GM19467 (cell line): ENCODE data around the gene LRRC31.

ENCODE experiments used
- ATAC-seq: cut with Tn5 transposase; IDR thresholded peaks from one replicate; pipeline ENCODE4 v1.9.1; 2021; ENCODE audit warnings: mild to moderate bottlenecking, moderate library complexity; ENCODE audit not compliant: unreplicated experiment

The LRRC31 gene

DNA sequence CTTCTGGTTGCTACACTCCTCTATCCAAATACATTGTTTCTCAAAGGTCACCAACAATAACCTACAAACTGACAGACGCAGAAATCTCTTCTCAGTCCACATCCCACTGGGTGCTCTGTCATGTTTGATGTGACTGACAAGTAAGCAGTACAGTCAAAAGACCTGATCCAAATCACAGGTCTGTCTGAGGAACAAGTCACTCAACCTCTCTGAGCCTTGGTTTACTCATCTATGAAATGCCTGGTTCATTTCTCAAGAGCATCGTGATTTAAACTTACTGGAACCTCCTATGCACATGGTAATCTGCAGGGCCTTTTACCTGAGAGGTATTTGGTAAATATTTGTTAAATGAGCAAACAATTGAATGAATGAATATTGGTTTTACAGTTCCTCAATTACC is 5.5 kb downstream of the LRRC31 start:
- no peak for ATAC-seq

DNA sequence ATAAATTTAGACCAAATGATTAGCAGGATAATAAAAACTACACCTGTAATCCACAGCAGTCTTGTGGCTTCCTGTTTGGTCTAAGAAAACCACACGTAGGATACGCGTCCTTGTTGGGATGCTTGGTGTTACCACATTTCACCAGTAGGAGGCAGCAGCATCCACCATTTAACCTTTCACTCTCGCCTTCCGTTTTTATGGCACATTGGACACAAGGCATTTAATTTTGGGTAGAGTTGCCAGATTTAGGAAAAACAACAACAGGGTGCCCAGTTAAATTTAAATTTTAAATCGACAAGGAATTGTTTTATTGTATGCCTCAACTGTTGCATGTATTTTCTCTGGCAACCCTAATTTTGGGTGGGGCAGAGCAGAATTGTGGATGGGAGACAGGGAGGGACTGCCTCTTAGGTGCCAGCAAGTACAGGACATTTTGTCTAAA is 6.3 kb downstream of the LRRC31 start:
- ATAC-seq: peak; percentile 43

- ATAC-seq: no peak
Measured at GRCh38 chr3:169861871-169862270, 7.9 kb downstream of the LRRC31 start.

DNA sequence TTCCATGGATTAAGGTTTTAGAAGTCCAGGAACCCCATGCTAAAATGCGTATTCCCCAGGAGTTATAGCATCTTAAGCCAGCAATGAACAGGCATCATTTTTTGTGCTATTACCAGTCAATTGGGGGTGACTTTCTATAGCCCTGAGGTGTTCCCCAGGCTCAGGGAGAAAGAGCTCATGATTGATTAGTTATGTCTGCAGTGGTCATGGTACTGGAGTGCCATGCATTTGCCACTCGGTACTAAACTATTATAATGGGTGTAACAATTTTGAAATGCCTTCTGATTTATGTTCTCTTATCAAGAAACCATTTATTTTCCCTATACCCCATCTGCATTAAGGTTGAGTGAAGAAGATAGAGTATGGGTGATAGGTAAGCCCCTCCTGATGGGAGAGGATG is 11.9 kb downstream of the LRRC31 start:
- no peak for ATAC-seq

GRCh38 chr3:169855514-169855913 is 14.2 kb downstream of the LRRC31 start:
- no peak for ATAC-seq

GRCh38 chr3:169850618-169851017 is 19.1 kb downstream of the LRRC31 start:
- no peak for ATAC-seq

GRCh38 chr3:169848741-169849140 is 21.0 kb downstream of the LRRC31 start:
- no peak for ATAC-seq

GRCh38 chr3:169847896-169848295 is 21.8 kb downstream of the LRRC31 start:
- no peak for ATAC-seq

DNA sequence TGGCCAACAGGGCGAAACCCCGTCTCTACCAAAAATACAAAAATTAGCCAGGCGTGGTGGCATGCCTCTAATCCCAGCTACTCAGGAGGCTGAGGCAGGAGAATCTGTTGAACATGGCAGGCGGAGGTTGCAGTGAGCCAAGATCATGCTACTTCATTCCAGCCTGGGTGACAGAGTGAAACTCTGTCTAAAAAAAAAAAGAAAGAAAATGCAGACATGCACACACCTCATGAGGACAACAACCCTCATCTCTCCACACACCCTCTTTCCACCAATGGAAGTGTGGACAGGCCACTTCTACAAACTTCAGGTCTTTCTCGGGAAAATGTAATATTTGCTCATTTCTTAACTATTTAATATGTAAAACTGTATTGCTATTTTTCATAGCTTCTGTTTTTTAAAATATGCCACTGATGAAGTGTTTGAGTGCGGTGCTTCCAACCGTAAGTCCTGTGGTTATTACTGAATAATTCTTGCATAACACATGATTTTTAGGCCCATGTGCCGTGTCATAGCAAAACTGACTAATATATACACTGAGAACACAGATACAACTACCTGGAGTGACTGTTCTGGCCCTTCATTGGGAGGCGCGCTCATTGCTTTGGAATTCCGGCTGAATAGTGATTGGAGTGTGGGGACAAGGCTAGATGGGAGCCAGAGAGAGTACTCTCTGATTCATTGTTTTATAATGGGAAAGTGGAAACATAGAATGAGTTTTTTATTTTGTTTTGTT is 23.1 kb downstream of the LRRC31 start:
- peak; percentile 96 for ATAC-seq

GRCh38 chr3:169842960-169843359 is 26.8 kb downstream of the LRRC31 start:
- no peak for ATAC-seq

DNA sequence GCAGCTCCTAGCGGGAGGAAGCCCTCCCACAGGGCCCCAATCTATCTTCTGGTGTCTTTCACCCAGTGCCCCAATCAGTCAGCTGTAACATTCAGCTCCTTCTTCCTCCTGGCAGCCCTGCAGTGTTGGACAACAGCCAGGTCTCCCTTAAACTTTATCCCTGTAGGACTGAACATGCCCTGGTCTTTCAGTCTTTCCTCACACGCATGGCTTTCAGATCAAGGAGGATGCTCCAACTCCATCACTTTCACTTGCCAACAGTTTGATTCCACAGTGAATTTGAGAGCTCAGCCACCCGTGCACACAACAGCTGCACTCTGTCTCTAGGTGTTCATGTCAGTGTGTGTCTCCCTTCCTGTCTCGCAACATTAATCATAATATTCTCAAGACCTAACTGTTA is 28.6 kb downstream of the LRRC31 start:
- peak; percentile 59 for ATAC-seq

DNA sequence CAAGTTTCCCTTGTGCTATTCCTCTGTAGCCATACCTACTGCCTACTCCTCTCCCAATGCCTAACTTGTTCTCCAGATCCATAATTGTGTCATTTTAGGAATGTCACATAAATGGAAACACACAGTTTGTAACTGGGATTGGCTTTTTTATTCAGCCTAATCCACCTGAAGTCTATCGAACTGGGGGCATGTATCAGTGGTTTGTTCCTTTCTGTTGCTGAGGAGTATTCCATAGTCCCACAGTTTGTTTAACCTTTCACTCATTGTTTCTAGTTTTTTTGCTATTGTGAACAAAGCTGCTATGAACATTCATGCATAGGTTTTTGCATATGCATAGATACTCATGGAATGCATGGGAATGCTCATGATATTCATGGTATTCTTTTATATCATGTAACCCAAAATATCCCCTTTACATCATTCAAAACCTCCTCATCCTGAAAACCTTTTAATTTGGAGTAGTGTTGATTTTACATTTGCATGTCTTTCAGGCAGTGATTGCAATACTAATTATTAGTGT is 31.2 kb downstream of the LRRC31 start:
- no peak for ATAC-seq

DNA sequence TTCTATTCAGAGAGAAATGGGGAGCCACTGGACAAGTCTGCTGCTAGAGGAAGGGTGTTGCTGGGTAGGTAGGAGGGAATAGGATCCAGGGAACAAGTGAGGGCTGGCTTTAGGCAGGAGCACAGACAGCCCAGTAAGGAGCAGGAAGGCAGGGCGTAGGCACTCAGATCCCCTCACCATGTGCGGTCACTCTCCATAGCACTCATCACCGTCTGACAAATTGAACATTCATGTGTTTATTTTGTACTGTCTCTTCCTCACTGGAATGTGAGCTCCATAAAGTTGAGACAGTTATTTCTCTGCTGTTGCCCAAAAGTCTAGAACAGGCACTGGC is 32.8 kb downstream of the LRRC31 start:
- no peak for ATAC-seq

GRCh38 chr3:169836078-169836941 is 33.4 kb downstream of the LRRC31 start:
- peak; percentile 71 for ATAC-seq

- ATAC-seq: peak; percentile 14
Measured at GRCh38 chr3:169835533-169835932, 34.2 kb downstream of the LRRC31 start.

DNA sequence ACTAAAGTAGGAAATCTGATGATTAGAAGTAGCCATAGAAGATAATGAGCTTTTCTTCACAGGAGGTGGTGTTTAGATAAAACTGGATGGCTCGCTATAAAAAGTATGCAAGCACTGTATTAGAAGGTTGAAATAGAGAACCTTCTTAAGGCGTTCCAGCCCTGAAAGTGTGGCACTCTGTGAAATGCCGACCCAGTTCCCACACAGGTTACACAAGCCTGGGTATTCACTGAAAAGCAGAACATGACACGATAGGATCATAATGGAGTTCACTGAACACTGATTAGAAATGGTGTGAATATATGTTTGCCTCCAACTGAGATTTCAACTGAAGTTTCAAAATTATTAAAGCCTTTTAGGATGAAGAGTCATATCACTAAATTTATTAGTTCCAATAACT is 42.0 kb downstream of the LRRC31 start:
- no peak for ATAC-seq

- ATAC-seq: no peak
Measured at GRCh38 chr3:169825316-169825715, 44.4 kb downstream of the LRRC31 start.

DNA sequence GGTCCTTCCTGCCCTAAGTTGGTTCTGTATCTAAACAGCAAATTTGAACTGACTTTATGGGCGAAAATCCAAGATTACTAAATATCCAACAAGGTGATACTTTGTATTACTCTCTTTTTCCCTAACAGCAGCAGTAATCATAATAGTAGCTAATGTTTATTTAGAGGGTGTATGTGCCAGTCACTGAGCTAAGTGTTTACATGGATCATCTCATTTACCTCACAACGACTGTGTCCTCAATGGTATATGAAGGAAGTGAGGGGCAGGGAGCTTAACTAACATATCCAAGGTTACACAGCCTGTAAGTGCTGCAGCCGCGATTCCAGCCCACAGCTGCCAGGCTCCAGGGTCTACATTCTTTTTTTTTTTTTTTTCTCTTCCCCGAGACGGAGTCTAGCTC is 46.8 kb downstream of the LRRC31 start:
- no peak for ATAC-seq

DNA sequence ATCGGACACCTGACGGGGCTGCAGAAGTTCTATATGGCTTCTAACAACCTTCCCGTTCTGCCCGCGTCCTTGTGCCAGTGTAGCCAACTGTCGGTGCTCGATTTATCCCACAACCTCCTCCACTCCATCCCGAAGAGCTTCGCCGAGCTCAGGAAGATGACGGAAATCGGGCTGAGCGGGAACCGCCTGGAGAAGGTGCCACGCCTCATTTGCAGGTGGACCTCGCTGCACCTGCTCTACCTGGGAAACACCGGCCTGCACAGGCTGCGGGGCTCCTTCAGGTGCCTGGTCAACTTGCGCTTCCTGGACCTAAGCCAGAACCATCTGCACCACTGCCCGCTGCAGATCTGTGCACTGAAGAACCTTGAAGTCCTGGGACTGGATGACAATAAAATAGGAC is 47.2 kb downstream of the LRRC31 start:
- ATAC-seq: no peak

DNA sequence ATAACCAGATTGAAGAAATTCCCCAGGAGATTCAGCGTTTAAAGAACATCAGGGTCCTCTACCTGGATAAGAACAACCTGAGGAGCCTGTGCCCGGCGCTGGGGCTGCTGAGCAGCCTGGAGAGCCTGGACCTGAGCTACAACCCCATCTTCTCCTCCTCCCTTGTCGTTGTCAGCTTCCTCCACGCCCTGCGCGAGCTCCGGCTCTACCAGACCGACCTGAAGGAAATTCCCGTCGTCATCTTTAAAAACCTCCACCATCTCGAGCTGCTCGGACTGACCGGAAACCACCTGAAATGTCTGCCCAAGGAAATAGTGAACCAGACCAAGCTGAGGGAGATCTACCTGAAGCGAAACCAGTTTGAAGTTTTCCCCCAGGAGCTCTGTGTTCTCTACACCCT is 47.6 kb downstream of the LRRC31 start:
- no peak for ATAC-seq

GRCh38 chr3:169818316-169818715 is 51.4 kb downstream of the LRRC31 start:
- no peak for ATAC-seq

DNA sequence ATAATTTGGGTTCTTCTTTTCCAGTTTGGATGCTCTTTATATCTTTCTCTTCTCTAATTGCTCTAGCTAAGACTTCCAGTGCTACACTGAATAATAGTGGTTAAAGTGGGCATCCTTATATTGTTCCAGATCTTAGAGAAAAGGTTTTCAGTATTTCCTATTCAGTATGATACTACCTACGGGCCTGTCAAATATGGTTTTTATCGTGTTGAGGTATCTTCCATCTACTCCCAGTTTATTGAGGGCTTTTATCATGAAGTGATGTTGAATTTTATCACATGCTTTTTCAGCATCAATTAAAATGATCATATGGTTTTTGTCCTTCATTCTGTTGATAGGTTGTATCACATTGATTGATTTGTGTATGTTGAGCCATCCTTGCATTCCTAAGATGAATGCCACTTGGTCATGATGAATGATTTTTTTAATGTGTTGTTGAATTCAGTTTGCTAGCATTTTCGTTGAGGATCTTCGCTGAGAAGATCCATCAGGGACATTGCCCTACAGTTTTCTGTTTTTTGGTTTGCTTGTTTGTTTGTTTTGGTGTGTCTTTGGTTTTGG is 54.1 kb downstream of the LRRC31 start:
- ATAC-seq: no peak
